ENCODE measurements around the gene LILRB3. TPM values are rescaled to one million over a fixed set of nuclear protein-coding genes. Genes with fewer than 3 reads are reported as not detected.
"Not testable (repeated sequence)": the region's sequence is repeated elsewhere in the genome, so short reads cannot be mapped to it uniquely, and the experiment has no call there.

LILRB3 gene
- total RNA-seq, 3 donors from 2014 or later = 1.6 to 28.3 (median 11.5) TPM

DNA sequence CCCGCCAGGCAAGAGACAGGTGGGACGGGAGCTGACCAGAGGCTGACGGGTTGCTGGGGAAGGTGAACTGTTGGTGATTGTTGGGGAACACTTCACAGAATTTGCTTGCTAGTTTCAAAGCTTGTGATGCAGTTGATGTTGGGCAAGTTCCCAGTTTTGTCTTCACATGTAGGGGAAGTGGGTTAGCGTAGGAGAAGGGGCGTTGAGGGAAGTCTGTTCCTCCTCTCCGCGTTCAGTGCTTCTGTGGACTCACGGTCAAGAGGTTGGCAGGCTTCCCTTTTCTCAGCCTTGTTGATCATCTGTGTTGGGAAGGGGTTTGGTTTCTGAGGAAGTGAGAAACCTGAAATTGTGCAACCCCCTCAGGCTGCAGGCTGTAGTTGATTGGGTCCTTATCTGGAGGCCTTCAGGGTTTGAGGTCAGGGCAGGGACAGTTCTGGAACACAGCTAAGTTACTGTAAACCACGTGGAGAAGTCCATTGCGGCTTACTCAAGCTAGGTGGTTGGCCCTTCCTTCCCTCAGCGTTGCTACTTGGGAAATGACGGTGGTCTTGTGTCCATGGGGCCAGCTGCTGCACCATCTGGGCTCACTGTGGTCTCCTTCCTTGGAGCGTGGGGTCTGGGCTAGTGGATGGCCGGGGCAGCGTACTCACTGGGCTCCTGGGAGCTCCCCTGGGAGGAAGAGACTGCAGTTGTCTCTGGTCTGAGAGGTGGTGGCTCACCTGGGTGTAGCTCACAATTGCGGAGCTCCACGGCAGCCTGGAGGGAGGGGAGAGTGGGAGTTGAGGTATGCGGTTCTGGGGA, 14.6 kb downstream of the LILRB3 start:
- H3K4me1 ChIP-seq = peaks cover 0 to 18% of the 10 kb centered on the region in 2 donors
- peak overlapping the region in 1 of 3 donors; percentile 45 for H3K4me3 ChIP-seq
- peak overlapping the region; percentile 73 to 96 for H3K27ac ChIP-seq
- no peaks in the 10 kb centered on the region for H3K9me3 ChIP-seq
- DNase-seq (ENCODE audit: low spot score in 2 of 2) = peak in 1 of 2 donors; percentile 62
- no peaks in the 10 kb centered on the region for H3K27me3 ChIP-seq
- peaks cover 4% of the 10 kb centered on the region for H3K36me3 ChIP-seq
- intact Hi-C loops (cut with DNase I; ENCODE audit: low total_unique reads) = loop anchor here (1.0 kb wide), 1 partner anchor 25 kb away; no protein-coding TSS in a partner anchor
- peak; percentile 36 to 77 (median 62) for TF ChIP-seq POLR2AphosphoS5 (IDR thresholded peaks at IDR 0.05)
- TF ChIP-seq, protein P1, sequence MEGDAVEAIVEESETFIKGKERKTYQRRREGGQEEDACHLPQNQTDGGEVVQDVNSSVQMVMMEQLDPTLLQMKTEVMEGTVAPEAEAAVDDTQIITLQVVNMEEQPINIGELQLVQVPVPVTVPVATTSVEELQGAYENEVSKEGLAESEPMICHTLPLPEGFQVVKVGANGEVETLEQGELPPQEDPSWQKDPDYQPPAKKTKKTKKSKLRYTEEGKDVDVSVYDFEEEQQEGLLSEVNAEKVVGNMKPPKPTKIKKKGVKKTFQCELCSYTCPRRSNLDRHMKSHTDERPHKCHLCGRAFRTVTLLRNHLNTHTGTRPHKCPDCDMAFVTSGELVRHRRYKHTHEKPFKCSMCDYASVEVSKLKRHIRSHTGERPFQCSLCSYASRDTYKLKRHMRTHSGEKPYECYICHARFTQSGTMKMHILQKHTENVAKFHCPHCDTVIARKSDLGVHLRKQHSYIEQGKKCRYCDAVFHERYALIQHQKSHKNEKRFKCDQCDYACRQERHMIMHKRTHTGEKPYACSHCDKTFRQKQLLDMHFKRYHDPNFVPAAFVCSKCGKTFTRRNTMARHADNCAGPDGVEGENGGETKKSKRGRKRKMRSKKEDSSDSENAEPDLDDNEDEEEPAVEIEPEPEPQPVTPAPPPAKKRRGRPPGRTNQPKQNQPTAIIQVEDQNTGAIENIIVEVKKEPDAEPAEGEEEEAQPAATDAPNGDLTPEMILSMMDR (IDR thresholded peaks at IDR 0.05) = no peak

DNA sequence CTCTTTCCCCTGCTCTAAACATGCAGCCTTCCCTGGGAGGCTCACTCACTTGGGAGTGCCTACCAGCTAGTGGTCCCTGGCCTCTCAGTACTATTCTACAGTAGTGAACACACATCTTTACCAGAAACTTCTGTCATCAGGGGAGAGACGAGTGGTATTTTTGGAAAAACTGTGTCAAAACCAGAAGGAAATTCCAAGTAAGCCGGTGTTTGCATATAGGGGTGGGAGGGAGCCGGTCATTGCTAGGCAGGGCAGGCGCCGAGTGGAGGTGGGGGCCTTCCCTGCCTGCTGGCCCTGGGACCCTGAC, 15.2 kb downstream of the LILRB3 start:
- Histone ChIP-seq H3K4me1 (peaks cover under 1 to 18% of the 10 kb centered on the region in 2 donors), H3K36me3 (peaks cover 4% of the 10 kb centered on the region), H3K27me3 (no peaks in the 10 kb centered on the region), H3K27ac (peak overlapping the region; percentile 73 to 96), H3K9me3 (no peaks in the 10 kb centered on the region), H3K4me3 (peak overlapping the region in 1 of 3 donors; percentile 45)
- TF ChIP-seq, protein P1 (IDR thresholded peaks at IDR 0.05) = no peak
- no peak for TF ChIP-seq POLR2A (IDR thresholded peaks at IDR 0.05)
- DNase-seq (ENCODE audit: low spot score in 2 of 2) = no peak
- intact Hi-C loops (cut with DNase I; ENCODE audit: low total_unique reads) = no loop called here

DNA sequence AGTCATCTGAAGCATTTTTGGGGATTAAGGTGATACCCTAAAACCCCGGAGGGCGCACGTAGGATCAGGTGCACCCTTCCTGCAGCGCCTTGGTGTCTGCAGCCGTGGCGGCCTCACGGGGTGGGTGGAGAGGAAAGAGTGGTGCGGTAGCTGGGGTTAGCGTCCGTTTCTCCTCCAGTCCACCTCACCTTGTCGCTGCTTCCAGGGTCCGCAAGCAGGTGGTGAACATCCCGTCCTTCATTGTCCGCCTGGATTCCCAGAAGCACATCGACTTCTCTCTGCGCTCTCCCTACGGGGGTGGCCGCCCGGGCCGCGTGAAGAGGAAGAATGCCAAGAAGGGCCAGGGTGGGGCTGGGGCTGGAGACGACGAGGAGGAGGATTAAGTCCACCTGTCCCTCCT, 15.6 kb downstream of the LILRB3 start:
- Histone ChIP-seq H3K4me1 (peaks cover 5 to 18% of the 10 kb centered on the region in 2 donors), H3K4me3 (peak overlapping the region in 1 of 3 donors; percentile 45), H3K27ac (peak overlapping the region; percentile 73 to 96)
- H3K9me3 ChIP-seq; H3K36me3 ChIP-seq; H3K27me3 ChIP-seq; intact Hi-C loops (cut with DNase I; ENCODE audit: low total_unique reads); DNase-seq (ENCODE audit: low spot score in 2 of 2): not testable (repeated sequence)

DNA sequence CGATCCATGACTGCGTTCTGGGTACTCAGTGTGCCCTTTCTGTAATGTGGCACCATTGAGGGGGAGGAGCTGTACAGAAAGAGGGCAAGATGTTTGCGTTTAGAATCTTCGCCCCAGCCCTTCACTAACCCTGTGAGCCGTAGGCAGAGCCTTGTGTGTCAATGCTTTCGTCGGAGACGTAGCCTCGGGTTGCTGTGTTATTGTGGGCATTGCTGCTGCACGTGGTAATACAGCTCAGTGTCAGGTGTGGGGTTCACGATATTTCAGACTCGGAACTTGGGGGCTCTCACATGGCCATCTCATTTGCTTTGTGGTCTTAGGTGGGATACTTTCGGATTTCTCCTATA, 16.0 kb downstream of the LILRB3 start:
- no peaks in the 10 kb centered on the region for H3K27me3 ChIP-seq
- intact Hi-C loops (cut with DNase I; ENCODE audit: low total_unique reads) = no loop called here
- no peak for DNase-seq (ENCODE audit: low spot score in 2 of 2)
- H3K4me1 ChIP-seq = peaks cover 9 to 18% of the 10 kb centered on the region in 2 donors
- H3K36me3 ChIP-seq = peaks cover 4% of the 10 kb centered on the region
- no peak for TF ChIP-seq POLR2A (IDR thresholded peaks at IDR 0.05)
- TF ChIP-seq POLR2AphosphoS5 (IDR thresholded peaks at IDR 0.05) = no peak
- TF ChIP-seq, protein P1 (IDR thresholded peaks at IDR 0.05) = no peak
- H3K4me3 ChIP-seq = peak overlapping the region in 1 of 3 donors; percentile 45
- peak overlapping the region; percentile 36 to 96 for H3K27ac ChIP-seq
- H3K9me3 ChIP-seq = no peaks in the 10 kb centered on the region

DNA sequence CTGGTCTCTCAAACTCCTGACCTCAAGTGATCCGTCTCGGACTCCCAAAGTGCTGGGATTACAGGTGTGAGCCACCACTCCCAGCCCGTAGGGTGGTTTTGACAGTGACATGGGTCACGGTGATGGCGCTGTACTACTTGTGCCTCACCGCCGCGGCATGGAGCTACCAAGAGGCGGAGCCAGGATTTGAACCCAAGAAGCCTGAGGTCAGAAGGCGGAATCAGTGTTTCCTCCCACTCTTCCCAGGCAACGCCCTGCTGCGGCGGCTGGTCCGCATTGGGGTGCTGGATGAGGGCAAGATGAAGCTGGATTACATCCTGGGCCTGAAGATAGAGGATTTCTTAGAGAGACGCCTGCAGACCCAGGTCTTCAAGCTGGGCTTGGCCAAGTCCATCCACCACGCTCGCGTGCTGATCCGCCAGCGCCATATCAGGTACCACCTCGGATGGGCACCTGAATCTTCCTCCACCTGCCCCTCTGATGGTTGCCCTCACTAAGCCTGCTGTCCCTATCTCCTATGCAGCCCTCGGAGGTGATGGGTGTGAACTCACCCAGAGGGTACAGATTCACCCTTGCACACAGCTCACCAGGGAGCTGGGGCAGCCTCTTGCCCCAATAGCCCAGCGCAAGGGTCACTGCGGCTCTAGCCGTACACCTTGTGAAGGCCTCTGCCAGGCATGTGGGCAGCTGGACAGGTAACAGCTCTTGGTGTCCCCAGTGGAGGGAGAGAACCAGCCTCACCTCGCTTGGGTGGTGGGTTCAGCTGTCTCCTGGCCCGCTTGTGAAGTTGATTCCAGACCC, 16.6 kb downstream of the LILRB3 start:
- DNase-seq (ENCODE audit: low spot score in 2 of 2) = no peak
- H3K9me3 ChIP-seq = no peaks in the 10 kb centered on the region
- peak overlapping the region; percentile 36 to 96 for H3K27ac ChIP-seq
- peaks cover 13 to 18% of the 10 kb centered on the region in 2 donors for H3K4me1 ChIP-seq
- no peak for TF ChIP-seq POLR2A (IDR thresholded peaks at IDR 0.05)
- TF ChIP-seq, protein P1 (IDR thresholded peaks at IDR 0.05) = no peak
- no peak for TF ChIP-seq POLR2AphosphoS5 (IDR thresholded peaks at IDR 0.05)
- peaks cover 4% of the 10 kb centered on the region for H3K36me3 ChIP-seq
- H3K4me3 ChIP-seq = peak overlapping the region in 1 of 3 donors; percentile 45
- intact Hi-C loops (cut with DNase I; ENCODE audit: low total_unique reads) = no loop called here
- H3K27me3 ChIP-seq = no peaks in the 10 kb centered on the region
